Stimulated activated naive B cell treated with anti-CD40 and anti-IgM and Interleukin-4, amounts not matched to agents 10 μg/mL and 1 μg/mL and 100 μg/mL, for 72 hours (primary cell): Measurements from ENCODE around the gene OR52N2.

Experiments
- ATAC-seq, 2 donors: fragments of 150-1000 bp; cut with Tn5 transposase; replicated peaks; 2 replicates each; pipeline ENCODE4 v1.10.0; 2021; ENCODE audit warnings: moderate library complexity in 1 of 2
- DNase-seq: peaks from one replicate; pipeline ENCODE4 v3.0.0; 2021
- H3K27ac Mint-ChIP-seq: one replicate; pipeline ENCODE4 v1.8.0; 2022; ENCODE audit warnings: mild to moderate bottlenecking, mixed read lengths
- H3K27me3 Mint-ChIP-seq, 2 donors: one replicate each; pipeline ENCODE4 v1.8.0; 2022; ENCODE audit warnings: mixed read lengths in 2 of 2
- H3K36me3 Mint-ChIP-seq, 2 donors: one replicate each; pipeline ENCODE4 v1.8.0; 2022; ENCODE audit warnings: mixed read lengths in 2 of 2, mild to moderate bottlenecking in 1 of 2
- H3K4me1 Mint-ChIP-seq, 2 donors: one replicate each; pipeline ENCODE4 v1.8.0; 2022; ENCODE audit warnings: mixed read lengths in 2 of 2, mild to moderate bottlenecking in 1 of 2
- H3K4me3 Mint-ChIP-seq, 2 donors: one replicate each; pipeline ENCODE4 v1.8.0; 2022; ENCODE audit warnings: mild to moderate bottlenecking in 2 of 2, mixed read lengths in 2 of 2, moderate library complexity in 1 of 2
- H3K9me3 Mint-ChIP-seq, 2 donors: one replicate each; pipeline ENCODE4 v1.8.0; 2022; ENCODE audit warnings: mixed read lengths in 2 of 2, mild to moderate bottlenecking in 1 of 2

OR52N2 gene

GRCh38 chr11:5808500-5809121 lies at the start of gene OR52N2:
Gene OR52N2, plus strand, starts transcription at chr11:5808924. Its CDS starts 11,412 bp downstream, at chr11:5820336.
- peak; percentile 94 to 96 for ATAC-seq
- H3K27me3 Mint-ChIP-seq, result peaks cover 17 to 33% of the 10 kb centered on the region in 2 donors
- peak within 1 kb of the TSS; percentile 52 for H3K27ac Mint-ChIP-seq
- peaks cover 0 to 3% of the 10 kb centered on the region in 2 donors for H3K36me3 Mint-ChIP-seq
- peaks cover 3 to 4% of the 10 kb centered on the region in 2 donors for H3K9me3 Mint-ChIP-seq
- peak within 1 kb of the TSS; percentile 88 to 90 for H3K4me3 Mint-ChIP-seq
- DNase-seq, result peak; percentile 63
- H3K4me1 Mint-ChIP-seq, result peaks cover 8 to 15% of the 10 kb centered on the region in 2 donors

GRCh38 chr11:5767056-5767455 lies 41.7 kb upstream of the OR52N2 start:
- Mint-ChIP-seq H3K36me3 (no peaks in the 10 kb centered on the region), H3K9me3 (no peaks in the 10 kb centered on the region), H3K27me3 (peaks cover 0 to 5% of the 10 kb centered on the region in 2 donors), H3K4me1 (no peaks in the 10 kb centered on the region), H3K4me3 (no peak overlapping the region), H3K27ac (no peak overlapping the region)
- DNase-seq, result no peak
- ATAC-seq, result no peak

GRCh38 chr11:5783255-5783654 lies 25.5 kb upstream of the OR52N2 start, which contains the start of gene OR52N5:
Gene OR52N5, minus strand, starts transcription at chr11:5783355. Its CDS starts 4,721 bp downstream, at chr11:5778634.
- H3K4me1 Mint-ChIP-seq, result no peaks in the 10 kb centered on the region
- ATAC-seq, result no peak
- no peaks in the 10 kb centered on the region for H3K36me3 Mint-ChIP-seq
- H3K9me3 Mint-ChIP-seq, result no peaks in the 10 kb centered on the region
- peaks cover 18 to 20% of the 10 kb centered on the region in 2 donors for H3K27me3 Mint-ChIP-seq
- H3K4me3 Mint-ChIP-seq, result no peak within 1 kb of the TSS
- no peak for DNase-seq
- H3K27ac Mint-ChIP-seq, result no peak within 1 kb of the TSS

- DNase-seq (no peak), ATAC-seq (no peak)
- H3K4me3 Mint-ChIP-seq, result no peak within 1 kb of the TSS
- H3K36me3 Mint-ChIP-seq, result no peaks in the 10 kb centered on the region
- H3K4me1 Mint-ChIP-seq, result no peaks in the 10 kb centered on the region
- H3K9me3 Mint-ChIP-seq, result no peaks in the 10 kb centered on the region
- H3K27me3 Mint-ChIP-seq, result peaks cover 11 to 16% of the 10 kb centered on the region in 2 donors
- no peak within 1 kb of the TSS for H3K27ac Mint-ChIP-seq
Observed at GRCh38 chr11:5791165-5791564, 17.6 kb upstream of the OR52N2 start, which contains the start of gene OR52N1. Gene OR52N1, minus strand, starts transcription at chr11:5791265. Its CDS starts 2,449 bp downstream, at chr11:5788816.

DNA sequence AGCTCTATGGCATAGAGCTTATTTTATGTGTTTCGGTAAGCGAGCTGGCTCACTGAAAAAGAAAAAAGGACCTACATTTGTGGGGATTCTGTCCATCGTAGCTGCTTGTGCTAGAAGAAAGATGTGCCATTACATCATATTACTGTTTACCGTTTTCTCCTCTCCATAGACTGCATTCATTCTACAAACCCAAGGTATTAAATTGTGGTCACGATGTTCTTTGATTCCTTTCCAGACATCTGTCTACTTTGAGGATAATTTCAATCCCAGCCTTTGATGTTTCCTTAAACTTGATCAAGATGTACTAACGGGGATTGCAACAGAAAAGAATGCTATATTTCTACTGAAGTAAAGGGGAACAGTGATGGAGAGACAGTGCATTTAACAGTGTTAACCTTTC lies 12.2 kb upstream of the OR52N2 start:
- Mint-ChIP-seq H3K27ac (no peak overlapping the region), H3K36me3 (no peaks in the 10 kb centered on the region), H3K4me3 (no peak overlapping the region), H3K27me3 (peaks cover 12 to 28% of the 10 kb centered on the region in 2 donors), H3K9me3 (no peaks in the 10 kb centered on the region), H3K4me1 (no peaks in the 10 kb centered on the region)
- ATAC-seq (no peak), DNase-seq (no peak)

DNA sequence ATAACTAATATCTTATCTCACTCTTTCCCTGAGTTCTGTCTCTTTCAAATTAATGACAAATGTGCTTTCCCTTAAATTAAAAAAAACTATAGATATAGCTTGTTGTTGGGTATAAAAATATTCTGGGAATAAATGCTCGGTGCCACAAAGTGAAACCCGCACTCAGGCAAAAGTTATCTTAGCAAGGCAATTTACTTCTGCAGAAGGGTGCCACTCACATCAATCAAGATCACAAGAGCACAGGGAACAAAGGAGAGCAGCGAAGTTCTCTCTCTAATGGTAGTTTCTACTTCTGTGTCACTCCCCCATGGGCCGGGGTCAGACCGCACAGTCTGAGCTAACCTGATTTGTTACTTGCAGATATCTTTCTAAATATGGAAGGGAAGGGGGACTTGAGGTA lies 4.7 kb upstream of the OR52N2 start:
- H3K27ac Mint-ChIP-seq, result peak overlapping the region; percentile 22
- peaks cover 9 to 23% of the 10 kb centered on the region in 2 donors for H3K27me3 Mint-ChIP-seq
- peaks cover 6 to 9% of the 10 kb centered on the region in 2 donors for H3K9me3 Mint-ChIP-seq
- DNase-seq, result no peak
- no peak for ATAC-seq
- H3K36me3 Mint-ChIP-seq, result peaks cover 3% of the 10 kb centered on the region in 2 donors
- no peak overlapping the region for H3K4me3 Mint-ChIP-seq
- peaks cover 4 to 9% of the 10 kb centered on the region in 2 donors for H3K4me1 Mint-ChIP-seq

DNA sequence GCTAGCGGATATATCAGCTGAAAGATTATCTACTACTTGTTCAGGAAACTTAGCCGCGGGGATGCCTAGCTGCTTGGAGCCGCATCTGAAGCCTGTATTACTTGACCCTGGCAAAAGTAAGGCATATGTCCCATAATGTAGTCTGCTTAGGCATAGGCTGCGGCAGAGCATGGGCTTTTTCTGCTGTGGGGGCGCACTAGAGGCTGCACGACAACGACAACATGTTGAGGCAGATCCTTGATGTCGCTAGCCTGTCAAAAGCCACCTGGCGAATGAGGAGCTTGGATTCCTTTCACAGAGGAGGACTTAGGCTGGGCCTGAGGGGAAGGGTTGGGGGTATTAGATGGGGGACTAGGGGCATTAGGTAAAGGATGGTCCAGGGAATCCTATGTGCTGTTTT lies 1.1 kb upstream of the OR52N2 start:
- peak overlapping the region; percentile 11 to 22 for H3K4me3 Mint-ChIP-seq
- peaks cover 17 to 37% of the 10 kb centered on the region in 2 donors for H3K27me3 Mint-ChIP-seq
- peaks cover 6 to 9% of the 10 kb centered on the region in 2 donors for H3K9me3 Mint-ChIP-seq
- ATAC-seq (no peak), DNase-seq (no peak)
- no peak overlapping the region for H3K27ac Mint-ChIP-seq
- peaks cover 8 to 15% of the 10 kb centered on the region in 2 donors for H3K4me1 Mint-ChIP-seq
- peaks cover 3% of the 10 kb centered on the region in 2 donors for H3K36me3 Mint-ChIP-seq

DNA sequence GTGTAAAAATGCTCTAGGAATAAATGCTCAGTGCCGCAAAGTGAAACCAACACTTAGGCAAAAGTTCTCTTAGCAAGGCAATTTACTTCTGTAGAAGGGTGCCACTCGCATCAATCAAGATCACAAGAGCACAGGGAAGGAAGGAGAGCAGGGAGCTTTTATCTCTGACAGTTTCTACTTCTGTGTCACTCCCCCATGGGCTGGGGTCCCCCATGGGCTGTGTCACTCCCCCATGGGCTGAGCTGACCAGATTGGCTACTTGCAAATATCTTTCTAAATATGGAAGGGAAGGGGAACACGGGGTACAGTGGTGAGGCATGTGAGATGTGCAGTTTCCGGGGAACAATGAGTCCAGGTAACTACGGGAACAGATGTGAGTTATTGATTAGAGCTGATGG lies 397 bp downstream of the OR52N2 start:
- peak overlapping the region; percentile 88 to 90 for H3K4me3 Mint-ChIP-seq
- peak overlapping the region; percentile 52 for H3K27ac Mint-ChIP-seq

GRCh38 chr11:5809905-5810795 lies 1.4 kb downstream of the OR52N2 start:
- no peak overlapping the region for H3K4me3 Mint-ChIP-seq
- no peaks in the 10 kb centered on the region for H3K36me3 Mint-ChIP-seq
- ATAC-seq (no peak), DNase-seq (no peak)
- peaks cover 10 to 21% of the 10 kb centered on the region in 2 donors for H3K4me1 Mint-ChIP-seq
- no peak overlapping the region for H3K27ac Mint-ChIP-seq
- H3K9me3 Mint-ChIP-seq, result no peaks in the 10 kb centered on the region
- peaks cover 13 to 28% of the 10 kb centered on the region in 2 donors for H3K27me3 Mint-ChIP-seq

More for the DNA sequence above, 397 bp downstream of the OR52N2 start:
- H3K36me3 Mint-ChIP-seq, result peaks cover 0 to 2% of the 10 kb centered on the region in 2 donors
- DNase-seq (no peak), ATAC-seq (peak; percentile 20 to 23)
- peaks cover 8 to 15% of the 10 kb centered on the region in 2 donors for H3K4me1 Mint-ChIP-seq
- H3K9me3 Mint-ChIP-seq, result peaks cover 2 to 3% of the 10 kb centered on the region in 2 donors
- peaks cover 17 to 31% of the 10 kb centered on the region in 2 donors for H3K27me3 Mint-ChIP-seq

DNA sequence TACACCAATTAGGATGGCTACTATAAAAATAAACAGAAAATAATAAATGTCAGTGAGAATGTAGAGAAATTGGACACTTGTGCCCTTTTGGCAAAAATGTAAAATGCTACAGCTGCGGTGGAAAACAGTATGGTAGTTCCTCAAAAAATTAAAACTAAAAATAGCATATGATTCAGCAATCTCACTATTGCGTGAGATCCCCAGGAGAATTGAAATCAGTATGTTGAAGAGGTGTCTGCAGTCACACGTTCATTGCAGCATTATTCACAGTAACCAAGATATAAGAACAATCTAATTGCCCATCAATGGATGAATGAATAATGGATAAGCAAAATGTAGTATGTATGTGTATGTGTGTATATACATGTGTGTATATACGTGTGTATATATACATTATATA lies 6.8 kb downstream of the OR52N2 start:
- Mint-ChIP-seq H3K4me1 (peaks cover 12 to 27% of the 10 kb centered on the region in 2 donors), H3K9me3 (peaks cover 0 to 4% of the 10 kb centered on the region in 2 donors), H3K36me3 (no peaks in the 10 kb centered on the region), H3K4me3 (no peak overlapping the region), H3K27ac (no peak overlapping the region), H3K27me3 (peaks cover 1 to 9% of the 10 kb centered on the region in 2 donors)
- peak; percentile 92 to 94 for ATAC-seq
- DNase-seq, result no peak

GRCh38 chr11:5818245-5818886 lies 9.6 kb downstream of the OR52N2 start:
- Mint-ChIP-seq H3K36me3 (no peaks in the 10 kb centered on the region), H3K9me3 (peaks cover 0 to 4% of the 10 kb centered on the region in 2 donors), H3K4me3 (peak overlapping the region; percentile 55 to 71), H3K27me3 (no peaks in the 10 kb centered on the region), H3K27ac (no peak overlapping the region), H3K4me1 (peaks cover 12 to 27% of the 10 kb centered on the region in 2 donors)
- ATAC-seq (no peak), DNase-seq (no peak)

DNA sequence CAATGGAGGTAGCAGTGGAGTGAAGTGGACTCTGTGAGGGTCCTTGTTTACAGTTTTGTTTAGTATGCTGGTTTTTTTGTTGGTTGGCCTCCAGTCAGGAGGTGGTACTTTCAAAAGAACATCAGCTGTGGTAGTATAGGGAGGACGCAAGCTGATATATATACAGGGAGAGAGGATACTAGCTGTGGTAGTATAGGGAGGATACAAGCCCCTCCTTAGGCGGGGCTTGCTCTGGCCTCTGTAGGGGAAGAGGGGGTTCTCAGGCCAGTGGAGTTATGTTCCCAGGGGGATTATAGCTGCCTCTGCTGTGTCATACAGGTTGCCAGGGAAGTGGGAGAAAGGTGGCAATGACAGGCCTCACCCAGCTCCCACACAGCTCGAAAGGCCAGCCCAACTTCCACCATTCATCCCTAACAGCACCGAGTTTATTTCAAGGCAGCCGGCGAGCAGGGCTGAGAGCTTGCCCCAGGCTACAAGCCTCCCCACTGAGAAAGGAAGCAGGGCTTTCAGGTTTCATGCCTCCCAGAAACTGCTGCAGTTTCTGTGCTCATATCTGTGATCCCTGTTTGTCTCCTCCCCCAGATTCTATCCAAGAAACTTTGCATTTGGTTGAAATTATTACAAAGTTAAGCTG lies 22.6 kb downstream of the OR52N2 start:
- Mint-ChIP-seq H3K4me3 (no peak overlapping the region), H3K27me3 (peaks cover under 1 to 11% of the 10 kb centered on the region in 2 donors), H3K9me3 (peaks cover 0 to 6% of the 10 kb centered on the region in 2 donors), H3K4me1 (no peaks in the 10 kb centered on the region), H3K27ac (no peak overlapping the region), H3K36me3 (no peaks in the 10 kb centered on the region)
- ATAC-seq (no peak), DNase-seq (no peak)

GRCh38 chr11:5833446-5833845 lies 24.7 kb downstream of the OR52N2 start:
- ATAC-seq, result no peak

More at GRCh38 chr11:5833446-5833845, 24.7 kb downstream of the OR52N2 start:
- no peak for DNase-seq
- Mint-ChIP-seq H3K36me3 (no peaks in the 10 kb centered on the region), H3K27me3 (peaks cover 5 to 14% of the 10 kb centered on the region in 2 donors), H3K9me3 (peaks cover 0 to 3% of the 10 kb centered on the region in 2 donors), H3K4me1 (no peaks in the 10 kb centered on the region), H3K27ac (no peak overlapping the region), H3K4me3 (no peak overlapping the region)
